Ascending aorta (tissue), 2 donors: ENCODE measurements around the gene LITAF. TPM values are rescaled to one million over a fixed set of nuclear protein-coding genes. Genes with fewer than 3 reads are reported as not detected.
"Not testable (repeated sequence)": the region's sequence is repeated elsewhere in the genome, so short reads cannot be mapped to it uniquely, and the experiment has no call there.

ENCODE experiments used
- DNase-seq, 2 donors: peaks; one replicate each; pipeline ENCODE4 v3.0.0-alpha.2; 2019; ENCODE audit warnings: low spot score in 2 of 2
- H3K27ac ChIP-seq, 2 donors: fragments of 200-600 bp; sonication (generic); one replicate each; pipeline ENCODE4 v1.5.1; 2016 to 2017; ENCODE audit warnings: mild to moderate bottlenecking in 1 of 2
- H3K27me3 ChIP-seq: fragments of 200-600 bp; sonication (generic); one replicate; pipeline ENCODE4 v1.5.1; 2017
- H3K36me3 ChIP-seq, 2 donors: fragments of 200-600 bp; sonication (generic); one replicate each; pipeline ENCODE4 v1.5.1; 2016
- H3K4me1 ChIP-seq, 2 donors: fragments of 200-600 bp; sonication (generic); one replicate each; pipeline ENCODE4 v1.5.1; 2016 to 2017; ENCODE audit warnings: mild to moderate bottlenecking in 1 of 2
- H3K4me3 ChIP-seq, 2 donors: fragments of 200-600 bp; sonication (generic); one replicate each; pipeline ENCODE4 v1.5.1; 2016 to 2017; ENCODE audit warnings: mild to moderate bottlenecking in 1 of 2
- H3K9me3 ChIP-seq, 2 donors: fragments of 200-600 bp; sonication (generic); one replicate each; pipeline ENCODE4 v1.5.1; 2016
- CTCF ChIP-seq, 3 experiments: fragments of 200-600 bp in 2 of 3; fragments of 450-650 bp in 1 of 3; sonication (generic) in 2 of 3; IDR thresholded peaks; one replicate each; pipeline ENCODE4 v1.5.1; 2016 to 2019; ENCODE audit warnings: antibody characterized with exemption in 3 of 3, mild to moderate bottlenecking in 1 of 3, moderate library complexity in 1 of 3
- intact Hi-C: fragments of 100-400 bp; cut with DNase I; formaldehyde crosslinking; loops from one replicate; pipeline ENCODE4 v1.15.1; 2023
- total RNA-seq: library from RNA; depleted of rRNA; stranded (reverse); fragments of >200 nt; gene quantifications from one replicate; pipeline ENCODE4 v1.1.0, GENCODE V29; 2016

Gene LITAF
- total RNA-seq, 1 donor from 2014 or later = 40.7 TPM

GRCh38 chr16:11605891-11606290 lies 19.2 kb upstream of the LITAF start:
- Histone ChIP-seq H3K9me3 (no peaks in the 10 kb centered on the region), H3K27ac (no peak overlapping the region), H3K4me3 (no peak overlapping the region), H3K27me3 (no peaks in the 10 kb centered on the region), H3K36me3 (no peaks in the 10 kb centered on the region), H3K4me1 (peaks cover 0 to 4% of the 10 kb centered on the region in 2 donors)
- intact Hi-C loops = no loop called here
- DNase-seq = no peak
- no peak for TF ChIP-seq CTCF (IDR thresholded peaks at IDR 0.05)

- Histone ChIP-seq H3K36me3 (no peaks in the 10 kb centered on the region), H3K27me3 (no peaks in the 10 kb centered on the region), H3K4me1 (peaks cover 0 to 4% of the 10 kb centered on the region in 2 donors), H3K27ac (peak overlapping the region; percentile 38 to 55), H3K9me3 (no peaks in the 10 kb centered on the region), H3K4me3 (no peak overlapping the region)
- intact Hi-C loops = no loop called here
- no peak for DNase-seq
- TF ChIP-seq CTCF (IDR thresholded peaks at IDR 0.05) = no peak
These were observed 18.8 kb upstream of the LITAF start for GRCh38 chr16:11605564-11605886.

GRCh38 chr16:11604783-11605563 lies 18.3 kb upstream of the LITAF start:
- Histone ChIP-seq H3K36me3 (no peaks in the 10 kb centered on the region), H3K27ac (peak overlapping the region; percentile 38 to 55), H3K9me3 (no peaks in the 10 kb centered on the region), H3K4me1 (peaks cover 0 to 4% of the 10 kb centered on the region in 2 donors), H3K4me3 (no peak overlapping the region), H3K27me3 (no peaks in the 10 kb centered on the region)
- no peak for TF ChIP-seq CTCF (IDR thresholded peaks at IDR 0.05)
- intact Hi-C loops = no loop called here
- DNase-seq = no peak

GRCh38 chr16:11604296-11604695 lies 17.6 kb upstream of the LITAF start:
- not testable (repeated sequence) for H3K9me3 ChIP-seq, DNase-seq

GRCh38 chr16:11603331-11603750 lies 16.6 kb upstream of the LITAF start:
- Histone ChIP-seq H3K36me3 (no peaks in the 10 kb centered on the region), H3K4me1 (peaks cover 0 to 9% of the 10 kb centered on the region in 2 donors), H3K27ac (no peak overlapping the region), H3K9me3 (no peaks in the 10 kb centered on the region), H3K4me3 (no peak overlapping the region), H3K27me3 (no peaks in the 10 kb centered on the region)
- intact Hi-C loops = no loop called here
- no peak for TF ChIP-seq CTCF (IDR thresholded peaks at IDR 0.05)
- DNase-seq = no peak

More at GRCh38 chr16:11604296-11604695, 17.6 kb upstream of the LITAF start:
- H3K36me3 ChIP-seq, H3K27me3 ChIP-seq, H3K27ac ChIP-seq, H3K4me1 ChIP-seq, H3K4me3 ChIP-seq, intact Hi-C loops: not testable (repeated sequence)

- DNase-seq = no peak
- H3K27me3 ChIP-seq = no peaks in the 10 kb centered on the region
- H3K4me3 ChIP-seq = no peak overlapping the region
- intact Hi-C loops = no loop called here
- no peak for TF ChIP-seq CTCF (IDR thresholded peaks at IDR 0.05)
- H3K9me3 ChIP-seq = no peaks in the 10 kb centered on the region
- no peaks in the 10 kb centered on the region for H3K36me3 ChIP-seq
- H3K27ac ChIP-seq = no peak overlapping the region
- peaks cover 0 to 15% of the 10 kb centered on the region in 2 donors for H3K4me1 ChIP-seq
These were observed 15.6 kb upstream of the LITAF start for GRCh38 chr16:11602321-11602720.
